ENCODE measurements around the gene CGB5.
A peak's percentile ranks its signal among the peaks of the same experiment; 100 is the strongest.
"Not testable (repeated sequence)": the region's sequence is repeated elsewhere in the genome, so short reads cannot be mapped to it uniquely, and the experiment has no call there.

Gene CGB5

DNA sequence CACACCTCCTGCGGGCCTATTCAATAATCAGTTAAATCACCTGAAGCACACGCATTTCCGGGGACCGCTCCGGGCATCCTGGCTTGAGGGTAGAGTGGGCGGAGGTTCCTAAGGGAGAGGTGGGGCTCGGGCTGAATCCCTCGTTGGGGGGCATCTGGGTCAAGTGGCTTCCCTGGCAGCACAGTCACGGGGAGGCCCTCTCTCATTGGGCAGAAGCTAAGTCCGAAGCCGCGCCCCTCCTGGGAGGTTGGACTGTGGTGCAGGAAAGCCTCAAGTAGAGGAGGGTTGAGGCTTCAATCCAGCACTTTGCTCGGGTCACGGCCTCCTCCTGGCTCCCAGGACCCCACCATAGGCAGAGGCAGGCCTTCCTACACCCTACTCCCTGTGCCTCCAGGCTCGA lies at the start of gene CGB5:
TSS of gene CGB5 (plus strand) at position 301 of the 400 bp plus-strand sequence. CDS start 362 bp downstream, outside the sequence.
- DNase-seq = not testable (repeated sequence)

DNA sequence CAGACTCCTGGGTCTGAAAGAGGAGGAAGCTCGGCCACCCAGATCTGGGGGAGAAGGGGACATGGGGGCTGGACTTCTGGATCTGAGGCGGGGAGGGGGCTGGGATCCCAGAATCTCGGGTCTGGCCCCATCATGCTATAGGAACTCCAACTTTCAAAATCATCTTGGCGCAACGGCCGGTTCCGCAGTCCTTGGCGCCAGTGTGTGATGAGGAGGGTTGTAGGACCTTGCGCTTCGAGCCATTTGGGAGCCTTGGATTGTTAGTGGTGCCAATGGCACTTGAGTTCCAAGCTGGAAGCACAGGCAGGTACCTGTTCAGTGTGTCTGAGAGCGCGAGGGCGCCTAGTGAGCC lies 49.6 kb upstream of the CGB5 start:
- DNase-seq = no peak

DNA sequence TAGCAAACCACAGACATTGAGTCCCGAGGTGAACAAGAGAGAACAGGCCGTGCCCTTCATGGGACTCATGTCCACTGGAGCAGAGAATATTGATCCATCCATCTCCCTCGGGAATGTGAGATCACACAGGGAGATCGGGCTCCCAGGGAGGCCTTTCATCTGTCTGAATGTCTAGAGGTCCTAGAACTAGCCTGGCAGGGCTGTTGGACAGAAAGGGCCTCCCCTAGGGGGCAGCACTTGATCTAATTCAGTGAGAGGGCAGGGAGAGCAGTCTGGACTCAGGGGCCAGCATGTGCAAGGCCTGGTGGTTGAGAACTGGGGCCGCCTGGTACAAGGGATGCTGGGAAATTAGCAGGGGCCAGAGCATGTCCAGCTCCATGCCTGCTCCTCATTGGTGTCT lies 45.7 kb upstream of the CGB5 start:
- DNase-seq = peak; percentile 35

DNA sequence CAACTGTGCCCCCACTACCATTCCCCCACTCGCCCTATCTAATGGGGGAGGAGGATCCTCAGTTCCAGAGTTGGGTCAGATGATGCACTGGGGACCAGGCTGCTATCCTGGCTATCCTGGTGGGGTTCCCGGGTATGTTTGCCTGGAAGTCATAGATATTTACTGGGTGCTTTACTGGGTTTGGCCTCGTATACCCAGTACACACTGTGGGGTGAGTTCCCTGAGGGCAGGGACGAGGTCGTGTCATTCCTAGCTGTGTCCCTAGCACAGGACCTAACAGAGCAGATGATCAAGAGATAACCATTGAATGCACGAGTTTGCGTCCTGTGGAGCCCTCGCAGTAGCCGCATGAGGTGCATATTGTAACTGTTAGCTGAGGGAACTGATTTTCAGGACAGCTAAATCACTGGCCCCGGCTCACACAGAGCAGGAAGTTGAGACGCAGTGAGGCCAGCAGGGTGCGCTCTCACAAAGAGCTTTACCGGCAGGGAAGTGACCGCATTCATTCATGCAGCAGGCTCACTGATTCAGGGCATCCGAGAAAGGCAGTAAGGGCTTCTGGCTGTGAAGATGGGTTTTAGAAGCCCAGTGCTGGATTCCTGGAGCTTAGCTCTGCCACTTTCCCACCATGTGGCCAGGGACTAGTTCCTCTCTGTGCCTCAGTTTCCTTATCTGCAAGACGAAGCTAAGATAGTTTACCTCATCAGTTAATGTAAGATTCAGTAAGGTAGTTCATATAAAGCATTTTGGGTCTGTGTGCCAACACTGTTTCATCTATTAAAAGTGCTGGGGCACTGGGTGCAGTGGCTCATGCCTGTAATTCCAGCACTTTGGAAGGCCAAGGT lies 43.9 kb upstream of the CGB5 start:
- DNase-seq = no peak

DNA sequence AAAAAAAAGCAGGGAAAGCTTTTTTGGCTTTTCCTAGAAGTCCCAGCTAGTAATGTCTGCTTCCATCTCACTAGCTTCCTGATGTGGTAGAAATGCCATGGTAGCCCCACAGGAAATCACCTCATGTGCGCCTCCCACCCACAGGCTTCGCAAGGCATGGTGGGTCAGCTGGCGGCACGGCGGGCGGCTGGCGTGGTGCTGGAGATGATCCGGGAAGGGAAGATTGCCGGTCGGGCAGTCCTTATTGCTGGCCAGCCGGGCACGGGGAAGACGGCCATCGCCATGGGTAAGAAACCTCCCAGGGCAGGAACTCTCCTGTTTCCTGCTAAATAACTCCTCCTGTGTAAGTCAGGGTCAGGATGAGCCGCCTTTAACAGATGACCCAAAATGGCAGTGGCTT lies 39.5 kb upstream of the CGB5 start:
- no peak for DNase-seq

DNA sequence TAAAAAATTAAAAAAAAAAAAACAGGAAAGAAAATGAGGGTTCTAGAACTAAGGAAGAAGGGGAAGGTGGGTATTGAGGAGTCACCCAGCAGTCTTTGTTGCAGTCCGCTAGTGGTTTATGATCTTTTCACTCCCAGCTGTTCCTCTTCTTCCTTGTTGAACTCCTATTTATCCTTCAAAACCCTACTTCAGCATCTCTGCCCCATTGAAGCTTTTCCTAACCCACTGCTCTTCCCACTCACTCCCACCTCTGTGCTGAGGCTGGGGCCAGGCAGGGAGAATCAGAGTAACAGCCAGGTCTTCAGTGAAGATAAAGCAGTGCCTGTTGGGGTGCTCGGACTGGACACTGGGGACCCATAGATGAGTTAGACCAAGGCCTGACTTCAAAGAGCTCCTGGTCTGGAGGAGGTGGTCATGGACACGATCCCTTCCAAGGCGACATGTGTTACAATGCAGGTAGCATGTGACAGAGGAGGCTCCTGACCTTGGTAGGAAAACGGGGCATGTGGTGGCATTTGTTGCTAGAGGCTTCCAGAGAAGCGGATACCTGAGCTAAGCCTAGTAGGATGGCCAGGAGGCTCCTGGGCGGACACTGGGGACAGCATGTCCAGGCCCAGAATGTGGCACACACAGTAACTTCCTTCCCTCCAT lies 38.6 kb upstream of the CGB5 start:
- DNase-seq = no peak

DNA sequence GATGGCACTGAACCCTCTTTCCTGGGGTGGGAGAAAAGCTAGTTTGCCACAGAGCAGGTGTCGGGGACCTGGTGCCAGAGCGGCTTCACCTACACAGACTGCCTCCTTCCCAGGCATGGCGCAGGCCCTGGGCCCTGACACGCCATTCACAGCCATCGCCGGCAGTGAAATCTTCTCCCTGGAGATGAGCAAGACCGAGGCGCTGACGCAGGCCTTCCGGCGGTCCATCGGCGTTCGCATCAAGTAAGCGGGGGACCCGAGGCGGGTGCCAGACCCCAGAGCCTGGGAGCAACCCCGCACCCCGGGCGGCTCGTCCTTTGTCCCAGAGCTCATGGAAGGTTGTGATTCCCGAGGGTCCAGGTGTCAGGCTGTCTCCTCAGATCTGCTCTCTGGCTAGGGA lies 36.7 kb upstream of the CGB5 start:
- DNase-seq = no peak

DNA sequence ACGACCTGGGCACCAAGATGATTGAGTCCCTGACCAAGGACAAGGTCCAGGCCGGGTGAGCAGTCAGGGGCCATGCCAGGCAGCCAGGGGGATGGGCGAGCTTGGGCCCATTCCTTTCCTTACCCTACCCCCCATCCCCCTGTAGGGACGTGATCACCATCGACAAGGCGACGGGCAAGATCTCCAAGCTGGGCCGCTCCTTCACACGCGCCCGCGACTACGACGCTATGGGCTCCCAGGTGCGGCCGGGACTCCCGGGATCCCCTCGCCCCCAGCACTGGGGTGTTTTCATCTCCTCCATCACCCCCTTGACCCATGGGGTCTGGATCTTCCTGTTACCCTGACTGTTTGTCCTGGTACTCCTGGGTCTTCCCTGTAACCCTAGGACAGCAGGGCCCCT lies 33.8 kb upstream of the CGB5 start:
- DNase-seq = no peak

DNA sequence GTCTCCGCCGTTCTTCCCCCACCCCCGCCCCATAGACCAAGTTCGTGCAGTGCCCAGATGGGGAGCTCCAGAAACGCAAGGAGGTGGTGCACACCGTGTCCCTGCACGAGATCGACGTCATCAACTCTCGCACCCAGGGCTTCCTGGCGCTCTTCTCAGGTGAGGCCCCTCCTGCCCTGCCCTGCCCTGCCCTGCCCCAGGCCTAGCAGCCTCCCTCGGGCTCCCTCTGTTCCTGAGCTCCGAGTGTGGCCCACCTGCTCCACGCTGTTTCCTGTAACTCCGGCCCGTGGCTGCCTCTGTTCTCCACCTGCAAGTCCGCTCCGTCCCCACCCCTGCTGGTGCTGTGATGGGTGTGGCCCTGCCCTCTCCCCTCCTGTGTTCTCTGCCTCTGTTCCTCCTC lies 33.2 kb upstream of the CGB5 start:
- DNase-seq = no peak

DNA sequence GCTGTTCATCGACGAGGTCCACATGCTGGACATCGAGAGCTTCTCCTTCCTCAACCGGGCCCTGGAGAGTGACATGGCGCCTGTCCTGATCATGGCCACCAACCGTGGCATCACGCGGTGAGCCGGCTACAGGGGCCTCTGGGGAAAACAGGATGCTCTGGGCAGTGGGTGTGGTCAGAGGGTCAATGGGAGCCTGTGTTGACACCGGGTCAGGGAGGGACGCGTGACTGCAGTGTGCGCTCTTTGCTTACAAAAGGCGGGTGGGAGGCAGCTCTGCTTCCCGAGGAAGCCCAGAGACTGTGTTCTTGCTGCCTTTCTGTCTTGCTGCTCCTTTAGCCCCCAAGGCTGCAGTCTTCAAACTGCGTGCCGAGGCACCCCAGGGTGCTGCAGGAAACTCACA lies 32.5 kb upstream of the CGB5 start:
- no peak for DNase-seq

DNA sequence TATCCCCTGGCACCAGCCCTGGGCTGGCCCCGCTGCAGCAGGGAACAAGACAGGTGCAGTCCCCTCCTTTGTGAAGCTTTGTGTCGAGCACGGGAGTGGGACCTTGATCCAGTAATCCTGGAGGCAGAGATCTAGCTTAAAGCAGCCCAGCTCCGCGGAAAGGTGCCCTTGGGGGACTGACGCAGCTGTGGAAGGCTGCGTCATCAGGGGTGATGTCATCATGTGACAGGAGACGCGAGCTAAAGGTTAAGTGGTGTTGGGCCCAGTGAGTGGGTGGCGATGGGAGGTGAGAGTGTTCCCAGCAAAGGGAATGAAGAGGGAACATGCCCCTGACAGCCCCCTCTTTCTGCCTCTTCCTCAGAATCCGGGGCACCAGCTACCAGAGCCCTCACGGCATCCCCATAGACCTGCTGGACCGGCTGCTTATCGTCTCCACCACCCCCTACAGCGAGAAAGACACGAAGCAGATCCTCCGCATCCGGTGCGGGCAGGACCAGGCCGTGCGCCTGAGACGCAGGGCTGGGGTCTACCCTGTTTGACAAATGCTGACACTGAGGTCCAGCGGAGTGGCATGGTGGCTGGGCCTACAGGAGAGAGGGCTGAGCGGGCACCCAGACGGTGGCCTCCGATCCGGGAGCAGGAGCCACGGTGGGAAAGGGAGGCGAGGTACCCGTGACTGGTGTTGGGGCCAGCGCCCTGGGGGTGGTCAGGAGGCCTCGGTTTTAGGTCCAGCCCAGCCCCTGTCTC lies 29.4 kb upstream of the CGB5 start:
- DNase-seq = no peak

DNA sequence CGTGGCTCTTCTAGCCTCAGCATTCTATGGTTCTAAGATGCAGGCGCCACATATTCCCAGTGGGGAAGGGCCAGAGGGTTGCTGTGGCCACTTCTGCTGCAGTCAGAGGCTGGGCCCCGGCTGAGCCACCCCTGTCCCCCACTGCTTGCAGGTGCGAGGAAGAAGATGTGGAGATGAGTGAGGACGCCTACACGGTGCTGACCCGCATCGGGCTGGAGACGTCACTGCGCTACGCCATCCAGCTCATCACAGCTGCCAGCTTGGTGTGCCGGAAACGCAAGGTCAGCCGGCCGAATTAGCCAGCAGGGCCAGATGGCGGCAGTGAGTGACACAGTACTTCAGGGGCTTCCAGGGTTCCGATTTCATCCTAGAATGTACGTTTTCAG lies 28.8 kb upstream of the CGB5 start:
- DNase-seq = no peak

DNA sequence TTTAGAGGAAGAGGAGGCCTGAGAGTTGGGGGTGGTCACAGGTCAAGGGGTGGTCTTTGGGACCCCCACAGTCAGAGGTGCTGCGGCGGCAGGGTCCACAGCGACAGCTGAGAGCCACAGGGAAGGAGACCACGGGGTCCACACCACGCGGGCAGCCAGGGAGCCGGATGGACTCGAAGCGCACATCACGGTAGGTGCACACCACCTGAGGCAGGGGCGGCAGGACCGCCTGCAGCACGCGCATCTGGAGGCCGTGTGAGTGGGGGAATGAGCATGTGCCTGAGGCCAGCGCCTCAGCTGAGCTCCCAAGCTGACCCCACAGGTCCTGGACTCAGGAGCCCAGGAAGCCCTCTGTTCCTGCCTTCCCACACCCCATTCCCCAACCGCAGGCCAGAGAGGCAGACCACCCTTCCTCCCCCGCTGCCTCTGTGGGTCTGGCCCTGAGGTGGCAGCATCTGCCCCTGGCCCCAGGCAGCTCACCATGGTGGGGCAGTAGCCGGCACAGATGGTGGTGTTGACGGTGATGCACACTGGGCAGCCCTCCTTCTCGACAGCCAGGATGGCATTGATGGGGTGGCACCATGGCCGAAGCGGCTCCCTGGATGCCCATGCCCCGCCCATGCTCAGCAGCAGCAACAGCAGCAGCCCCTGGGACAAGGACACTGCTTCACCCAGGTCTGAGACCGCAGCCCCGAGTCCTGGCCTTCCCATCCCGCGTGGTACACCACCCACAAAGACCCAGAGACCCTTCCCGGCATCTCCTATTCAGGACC lies 27.4 kb upstream of the CGB5 start:
- DNase-seq = no peak

DNA sequence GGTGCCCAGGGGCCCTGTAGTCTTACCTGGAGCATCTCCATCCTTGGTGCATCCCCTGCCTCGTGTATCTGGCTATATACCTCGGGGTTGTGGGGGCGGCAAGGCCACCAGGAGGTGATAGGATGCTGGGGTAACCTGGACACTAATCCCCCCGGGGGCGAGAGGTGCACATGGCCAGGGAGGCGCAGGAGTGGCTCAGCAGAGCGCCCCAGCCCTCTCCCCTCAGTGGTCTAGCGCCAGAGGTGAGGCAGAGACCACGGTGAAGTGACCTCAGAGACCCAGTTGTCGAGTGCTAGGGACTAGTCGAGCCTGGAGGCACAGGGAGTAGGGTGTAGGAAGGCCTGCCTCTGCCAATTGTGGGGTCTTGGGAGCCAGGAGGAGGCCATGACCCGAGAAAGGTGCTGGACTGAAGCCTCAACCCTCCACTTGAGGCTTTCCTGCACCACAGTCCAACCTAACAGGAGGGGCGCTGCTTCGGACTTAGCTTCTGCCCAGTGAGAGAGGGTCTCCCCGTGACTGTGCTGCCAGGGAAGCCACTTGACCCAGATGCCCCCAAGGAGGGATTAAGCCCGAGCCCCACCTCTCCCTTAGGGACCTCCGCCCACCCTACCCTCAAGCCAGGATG lies 26.5 kb upstream of the CGB5 start, which contains the start of gene LHB:
TSS of gene LHB (minus strand) at position 51 of the 625 bp plus-strand sequence. CDS start at position 41, 10 bp downstream.
- DNase-seq = no peak

DNA sequence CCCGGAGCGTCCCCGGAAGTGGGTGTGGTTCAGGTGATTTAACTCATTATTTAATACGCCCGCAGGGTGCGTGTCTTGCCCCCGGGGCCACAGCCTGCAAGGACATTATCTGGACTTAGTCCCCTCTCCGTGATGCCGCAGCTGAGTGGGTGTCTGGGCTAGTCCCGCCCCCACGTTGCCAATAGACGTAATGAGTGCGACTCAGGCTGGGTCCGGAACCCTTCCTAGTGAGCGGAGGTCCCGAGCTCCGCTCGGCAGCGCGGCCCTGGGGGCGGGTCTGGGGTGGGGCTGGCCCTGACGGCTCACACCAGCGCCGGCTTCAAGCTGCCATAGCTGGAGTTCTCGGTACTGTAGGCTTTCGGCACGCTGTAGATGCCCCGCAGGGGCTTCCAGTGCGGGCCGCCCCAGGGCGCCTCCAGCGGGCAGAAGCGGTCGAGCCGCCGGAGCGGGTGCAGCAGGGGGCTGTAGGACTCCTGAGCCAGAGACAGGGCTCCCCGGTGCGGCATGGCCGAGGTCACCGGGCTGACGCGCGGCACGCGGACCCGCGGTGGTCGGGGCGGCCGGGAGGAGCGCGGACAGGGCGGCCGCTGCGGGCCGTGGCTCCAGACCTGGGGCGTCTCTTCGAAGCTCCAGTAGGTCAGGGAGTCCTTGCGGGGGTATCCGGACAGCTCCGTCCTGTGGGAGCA lies 25.8 kb upstream of the CGB5 start:
- no peak for DNase-seq

DNA sequence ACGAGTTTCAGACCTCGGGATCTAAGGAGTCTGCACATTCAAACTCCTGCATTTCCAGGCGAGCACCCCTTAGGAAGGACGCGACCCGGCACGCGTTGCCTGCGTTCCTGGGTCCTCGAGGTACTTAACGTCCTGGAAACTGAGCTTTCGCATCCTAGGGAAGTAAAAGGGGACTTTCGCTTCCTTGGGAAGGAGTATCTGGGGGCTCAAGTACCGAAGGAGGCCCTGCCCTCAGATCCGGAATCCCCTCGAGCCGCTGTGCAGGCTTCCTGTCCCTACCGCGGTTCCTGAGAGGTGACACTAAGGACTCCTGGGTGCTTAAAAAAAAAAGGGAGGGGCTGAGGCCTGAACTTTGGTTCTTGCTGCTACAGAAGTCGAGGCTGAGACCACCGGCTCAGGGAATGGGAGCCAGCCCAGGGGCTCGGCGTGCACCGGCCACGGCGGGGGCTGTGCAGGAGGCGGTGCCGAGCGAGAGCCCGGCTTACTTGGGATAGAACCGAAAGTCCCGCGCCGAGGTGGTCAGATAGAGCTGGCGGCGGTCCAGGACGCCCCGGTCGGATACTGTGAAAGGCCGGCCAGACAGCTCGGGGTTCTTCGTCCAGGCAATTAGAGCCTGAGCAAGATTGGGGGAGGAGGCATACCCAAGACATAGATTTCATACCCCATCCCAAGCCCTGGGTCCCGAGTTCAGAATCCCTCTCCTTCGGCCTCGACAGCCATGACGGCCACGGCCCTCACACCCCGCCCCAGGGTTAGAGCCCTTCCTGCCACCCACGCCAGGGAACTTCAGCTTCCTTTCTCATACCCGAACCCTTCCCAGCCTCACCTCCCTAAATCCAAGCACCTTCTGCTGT lies 25.0 kb upstream of the CGB5 start:
- not testable (repeated sequence) for DNase-seq

DNA sequence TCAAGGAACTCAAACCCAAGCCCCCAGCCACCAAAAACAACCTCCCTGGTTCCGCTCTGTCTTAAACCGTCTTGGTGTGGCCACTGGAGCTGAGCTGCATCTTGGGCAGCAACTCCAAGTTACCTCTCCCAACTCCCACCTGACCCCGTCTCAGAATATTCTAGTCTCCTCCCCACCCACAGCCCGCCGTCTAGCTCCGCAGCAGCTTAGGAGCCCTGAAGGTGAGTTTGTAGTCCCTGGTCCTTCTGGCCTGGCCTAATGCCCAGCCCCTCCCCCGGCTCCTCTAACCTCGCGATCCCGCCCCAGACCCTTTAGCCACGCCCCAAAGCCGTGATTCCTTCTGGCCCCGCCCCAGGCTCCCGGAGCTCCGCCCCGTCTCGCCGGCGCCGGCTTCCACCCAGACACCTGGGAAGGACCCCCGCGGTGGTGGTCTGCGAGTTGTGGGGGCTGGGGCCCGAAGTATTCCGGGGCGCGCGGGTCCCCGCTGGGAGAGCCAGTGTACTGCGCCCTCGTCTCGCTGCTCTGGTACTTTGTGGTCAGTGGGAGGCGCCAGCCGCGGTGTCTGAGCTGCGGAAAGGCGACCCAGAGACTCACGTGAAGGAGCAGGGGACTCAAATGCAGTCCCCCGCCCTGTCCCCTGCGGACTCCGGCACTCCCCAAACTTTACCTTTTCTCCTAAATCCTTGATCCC lies 24.3 kb upstream of the CGB5 start:
- DNase-seq = peak; percentile 67

DNA sequence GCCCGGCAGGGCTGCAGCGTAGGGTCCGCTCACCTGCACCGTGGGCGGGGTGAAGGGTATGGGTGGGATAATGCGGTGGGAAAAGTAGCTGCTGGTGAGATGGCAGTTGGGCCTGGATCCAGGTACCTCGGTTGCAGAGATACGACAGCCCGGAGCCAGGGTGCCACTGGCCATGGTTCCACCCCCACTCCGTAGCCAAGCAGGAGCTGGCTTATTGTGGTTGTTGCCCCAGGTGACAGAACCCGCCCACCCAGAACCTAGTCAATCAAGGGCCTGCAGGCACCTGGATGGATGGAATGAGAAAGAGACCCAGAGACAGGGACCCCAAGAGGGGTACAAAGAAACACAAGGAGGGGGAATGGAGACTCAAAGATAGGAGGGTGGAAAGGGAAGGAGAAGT lies 23.3 kb upstream of the CGB5 start:
- no peak for DNase-seq

DNA sequence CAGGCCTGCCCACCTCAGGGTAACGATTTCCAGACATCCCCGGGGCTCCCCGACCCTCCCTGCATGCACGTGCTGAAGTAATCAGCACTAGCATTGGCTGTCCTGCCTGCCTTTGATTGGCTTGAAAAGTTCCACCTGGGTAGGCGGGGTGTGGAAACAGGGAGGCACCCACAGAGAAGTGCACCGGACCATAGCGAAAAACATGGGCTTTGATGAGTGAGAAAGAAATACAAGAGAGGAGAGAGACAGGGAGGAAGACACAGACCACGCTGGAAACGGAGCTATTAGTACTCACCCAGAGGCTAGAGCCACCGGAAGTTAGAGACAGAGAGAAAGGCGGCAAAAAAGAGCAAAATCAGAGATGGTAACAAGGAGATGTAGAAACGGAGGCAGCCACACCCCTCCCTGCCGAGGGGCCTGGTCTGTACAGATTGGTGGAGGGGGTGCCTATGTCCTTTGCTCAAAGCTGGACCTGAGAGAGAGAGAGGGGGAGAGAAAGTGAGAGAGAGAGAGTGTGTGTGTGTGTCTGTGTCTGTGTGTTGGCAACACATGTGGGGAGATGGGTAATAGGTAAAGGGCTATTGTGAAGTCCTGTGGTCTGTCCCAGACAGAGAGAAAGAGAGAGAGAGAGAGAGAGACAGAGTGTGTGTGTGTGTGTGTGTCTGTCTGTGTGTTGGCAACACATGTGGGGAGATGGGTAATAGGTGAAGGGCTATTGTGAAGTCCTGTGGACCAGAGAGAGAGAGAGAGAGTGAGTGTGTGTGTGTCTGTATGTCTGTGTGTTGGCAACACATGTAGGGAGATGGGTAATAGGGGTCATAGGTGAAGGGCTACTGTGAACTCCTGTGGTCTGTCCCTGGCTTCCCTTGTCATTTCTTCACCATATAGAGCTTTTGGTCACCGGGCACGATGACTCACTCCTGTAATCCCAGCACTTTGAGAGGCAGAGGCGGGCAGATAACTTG lies 22.4 kb upstream of the CGB5 start:
- no peak for DNase-seq

Measured in NCI-H774 (cell line).